PFSK-1 (cell line): ENCODE measurements around the gene PRSS1.

Experiments used
- FOXP2 ChIP-seq: optimal IDR thresholded peaks from 2 replicates; pipeline ENCODE3; 2011; ENCODE audit warnings: borderline replicate concordance, control low read depth, inconsistent platforms; ENCODE audit not compliant: insufficient read depth; ENCODE audit errors: extremely low read length, extremely low read depth
- POLR2AphosphoS5 ChIP-seq: IDR thresholded peaks from 2 replicates; pipeline ENCODE4 v1.6.1; 2012; ENCODE audit warnings: low read depth, mild to moderate bottlenecking, control low read depth, low read length, moderate library complexity
- REST ChIP-seq, 2 experiments: IDR thresholded peaks; 2 replicates each; pipeline versions ENCODE4 v1.6.1 to v1.8.0; 2011 to 2012; ENCODE audit warnings: low read depth in 2 of 2, low read length in 2 of 2, control low read depth in 1 of 2, inconsistent platforms in 1 of 2, mild to moderate bottlenecking in 1 of 2, moderate library complexity in 1 of 2; ENCODE audit not compliant: insufficient read depth in 1 of 2
- TAF1 ChIP-seq: IDR thresholded peaks from 2 replicates; pipeline ENCODE4 v1.6.1; 2012; ENCODE audit warnings: low read length, control low read depth, borderline replicate concordance; ENCODE audit not compliant: insufficient read depth

GRCh38 chr7:142771353-142771723, 22.1 kb downstream of the PRSS1 start:
- no peak for TF ChIP-seq TAF1
- no peak for TF ChIP-seq REST (IDR thresholded peaks at IDR 0.05; ENCODE audit: insufficient read depth in 1 of 2, low read depth in 2 of 2, low read length in 2 of 2)
- TF ChIP-seq POLR2AphosphoS5 = no peak
- TF ChIP-seq FOXP2 = no peak
